Right lobe of liver (tissue), 4 donors: Measurements from ENCODE around the gene BEGAIN.

Experiments used
- POLR2A ChIP-seq: fragments of 450-650 bp; IDR thresholded peaks from one replicate; pipeline ENCODE4 v1.6.1; 2017; ENCODE audit warnings: antibody characterized with exemption, mild to moderate bottlenecking
- TF ChIP-seq, protein P1 (sequence below), 4 donors: fragments of 200-600 bp in 3 of 4; fragments of 450-650 bp in 1 of 4; IDR thresholded peaks; one replicate each; pipeline versions ENCODE4 v1.5.1 to v1.8.0; 2016 to 2022; ENCODE audit warnings: antibody characterized with exemption in 4 of 4, mild to moderate bottlenecking in 2 of 4
- donor health status: DM: no; HTN: no; CAD: no.
- donor health status: DM: no; HTN: no; CAD: no.
- donor health status: DM: no; HTN: yes; CAD: no.

DNA sequence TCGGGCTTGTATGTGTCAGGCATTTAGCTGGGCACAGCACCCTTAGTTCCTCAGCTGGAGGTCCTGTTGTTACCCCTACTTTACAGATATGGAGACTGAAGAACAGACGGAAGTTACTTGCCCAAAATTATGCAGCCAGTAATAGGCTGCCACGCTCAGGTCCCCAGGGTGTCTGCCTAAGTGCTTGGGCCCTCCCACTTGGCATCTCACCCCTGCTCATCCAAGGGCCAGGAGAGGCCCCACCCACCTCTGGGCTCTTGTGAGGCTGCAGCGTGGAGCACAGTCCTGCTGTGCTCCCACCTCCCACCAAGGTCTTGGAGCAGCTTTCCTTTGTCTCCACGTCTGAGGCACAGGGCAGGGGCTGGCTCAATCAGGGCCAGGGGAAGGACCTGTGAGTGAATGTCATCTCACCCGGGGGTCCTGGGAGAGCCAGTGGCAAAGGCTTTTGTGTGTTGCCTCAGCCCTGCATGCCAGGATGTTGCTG lies 64.6 kb downstream of the BEGAIN start:
- TF ChIP-seq, protein P1, sequence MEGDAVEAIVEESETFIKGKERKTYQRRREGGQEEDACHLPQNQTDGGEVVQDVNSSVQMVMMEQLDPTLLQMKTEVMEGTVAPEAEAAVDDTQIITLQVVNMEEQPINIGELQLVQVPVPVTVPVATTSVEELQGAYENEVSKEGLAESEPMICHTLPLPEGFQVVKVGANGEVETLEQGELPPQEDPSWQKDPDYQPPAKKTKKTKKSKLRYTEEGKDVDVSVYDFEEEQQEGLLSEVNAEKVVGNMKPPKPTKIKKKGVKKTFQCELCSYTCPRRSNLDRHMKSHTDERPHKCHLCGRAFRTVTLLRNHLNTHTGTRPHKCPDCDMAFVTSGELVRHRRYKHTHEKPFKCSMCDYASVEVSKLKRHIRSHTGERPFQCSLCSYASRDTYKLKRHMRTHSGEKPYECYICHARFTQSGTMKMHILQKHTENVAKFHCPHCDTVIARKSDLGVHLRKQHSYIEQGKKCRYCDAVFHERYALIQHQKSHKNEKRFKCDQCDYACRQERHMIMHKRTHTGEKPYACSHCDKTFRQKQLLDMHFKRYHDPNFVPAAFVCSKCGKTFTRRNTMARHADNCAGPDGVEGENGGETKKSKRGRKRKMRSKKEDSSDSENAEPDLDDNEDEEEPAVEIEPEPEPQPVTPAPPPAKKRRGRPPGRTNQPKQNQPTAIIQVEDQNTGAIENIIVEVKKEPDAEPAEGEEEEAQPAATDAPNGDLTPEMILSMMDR (IDR thresholded peaks at IDR 0.05): no peak
- TF ChIP-seq POLR2A: no peak
